ENCODE data around the gene ADGRG3.

GRCh38 chr16:57730771-57731730 is 62.9 kb downstream of the ADGRG3 start:
- no peak for TF ChIP-seq CTCF (IDR thresholded peaks at IDR 0.05; ENCODE audit: low read depth, low read length)
- TF ChIP-seq POLR2A (IDR thresholded peaks at IDR 0.05; ENCODE audit: extremely low read depth, insufficient read length): no peak
